ENCODE measurements around the gene WWP2.
"Not testable (repeated sequence)": the region's sequence is repeated elsewhere in the genome, so short reads cannot be mapped to it uniquely, and the experiment has no call there.

Gene WWP2

DNA sequence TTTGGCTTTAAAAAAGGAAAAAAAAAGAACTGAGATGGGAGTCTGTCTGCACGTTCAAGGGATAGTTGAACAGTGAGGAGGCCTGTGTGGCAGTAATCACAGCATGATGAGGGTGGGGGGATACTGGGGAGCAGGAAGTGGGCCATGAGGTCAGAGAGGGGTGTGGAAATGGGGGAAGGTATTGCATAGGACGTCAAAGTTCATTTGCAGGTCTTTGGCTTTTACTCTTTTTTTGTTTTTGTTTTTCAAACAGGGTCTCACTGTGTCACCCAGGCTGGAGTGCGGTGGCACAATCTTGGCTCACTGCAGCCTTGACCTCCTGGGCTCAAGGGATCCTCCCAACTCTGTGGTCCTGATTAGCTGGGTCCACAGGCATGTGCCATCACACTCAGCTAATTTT lies 19.0 kb downstream of the WWP2 start:
- no peak overlapping the region for H3K4me3 ChIP-seq (ENCODE audit: low read depth, low read length)
- TF ChIP-seq CTCF (IDR thresholded peaks at IDR 0.05; ENCODE audit: low read depth, low read length): no peak

DNA sequence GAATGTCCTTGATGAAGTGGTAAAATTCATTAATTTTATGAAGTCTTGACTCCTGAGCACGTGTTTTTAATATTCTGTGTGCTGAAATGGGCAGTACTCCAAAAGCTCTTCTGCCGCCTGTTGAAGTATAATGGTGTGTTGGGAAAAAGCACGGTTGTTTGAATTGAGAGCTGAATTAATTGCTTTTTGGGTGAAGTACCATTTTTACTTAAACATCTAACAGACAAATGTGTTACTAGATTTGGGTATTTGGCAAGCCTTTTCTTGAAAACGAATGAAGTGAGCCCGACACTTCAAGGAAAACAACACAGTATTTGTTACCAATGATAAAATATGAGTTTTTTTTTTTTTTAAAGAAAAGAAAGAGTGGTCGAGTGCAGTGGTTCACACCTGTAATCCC lies 22.5 kb downstream of the WWP2 start:
- no peak for TF ChIP-seq CTCF (IDR thresholded peaks at IDR 0.05; ENCODE audit: low read depth, low read length)
- no peak overlapping the region for H3K4me3 ChIP-seq (ENCODE audit: low read depth, low read length)

DNA sequence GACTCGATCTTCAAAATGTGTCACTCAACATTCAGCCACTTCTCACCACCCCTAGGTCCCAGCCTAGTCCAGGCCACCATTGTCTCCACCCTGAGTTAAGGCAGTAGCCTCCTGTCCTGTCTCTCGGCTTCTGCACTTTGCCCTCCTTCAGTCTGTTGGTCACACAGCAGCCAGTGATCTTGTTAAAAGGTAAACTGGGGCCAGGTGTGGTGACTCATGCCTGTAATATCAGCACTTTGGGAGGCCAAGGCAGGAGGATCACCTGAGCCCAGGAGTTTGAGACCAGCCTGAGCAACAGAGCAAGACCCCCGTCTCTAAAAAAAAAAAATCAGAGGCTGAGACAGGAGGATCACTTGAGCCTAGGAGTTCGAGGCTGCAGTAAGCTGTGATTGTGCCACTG lies 25.8 kb downstream of the WWP2 start:
- TF ChIP-seq CTCF (IDR thresholded peaks at IDR 0.05; ENCODE audit: low read depth, low read length): no peak
- H3K4me3 ChIP-seq (ENCODE audit: low read depth, low read length): no peak overlapping the region

- H3K4me3 ChIP-seq (ENCODE audit: low read depth, low read length): not testable (repeated sequence)
Measured at GRCh38 chr16:69791391-69791847, 29.3 kb downstream of the WWP2 start.

GRCh38 chr16:69793526-69793925 lies 31.4 kb downstream of the WWP2 start:
- no peak for TF ChIP-seq CTCF (IDR thresholded peaks at IDR 0.05; ENCODE audit: low read depth, low read length)
- H3K4me3 ChIP-seq (ENCODE audit: low read depth, low read length): no peak overlapping the region

- TF ChIP-seq CTCF (IDR thresholded peaks at IDR 0.05; ENCODE audit: low read depth, low read length): no peak
- H3K4me3 ChIP-seq (ENCODE audit: low read depth, low read length): no peak overlapping the region
Measured at GRCh38 chr16:69794486-69794885, 32.4 kb downstream of the WWP2 start.

- no peak overlapping the region for H3K4me3 ChIP-seq (ENCODE audit: low read depth, low read length)
- peak; percentile 61 for TF ChIP-seq CTCF (IDR thresholded peaks at IDR 0.05; ENCODE audit: low read depth, low read length)
Measured at GRCh38 chr16:69796285-69797118, 34.4 kb downstream of the WWP2 start.

- TF ChIP-seq CTCF (IDR thresholded peaks at IDR 0.05; ENCODE audit: low read depth, low read length): peak; percentile 40; the same call in 1 of the 2 replicates
Measured at GRCh38 chr16:69798466-69798865, 36.3 kb downstream of the WWP2 start.

More at GRCh38 chr16:69798466-69798865, 36.3 kb downstream of the WWP2 start:
- H3K4me3 ChIP-seq (ENCODE audit: low read depth, low read length): no peak overlapping the region
